H1 (cell line): ENCODE data around the gene UROC1. TPM values are rescaled to one million over a fixed set of nuclear protein-coding genes. Genes with fewer than 3 reads are reported as not detected.

Experiments
- CTCF ChIA-PET: fragments of 300-600 bp; sonication (Branson Sonifier 250); formaldehyde crosslinking; loops from one replicate; lab custom pipeline; 2021; ENCODE audit not compliant: partially characterized antibody; lab: Charles Lee
- POLR2A ChIA-PET: fragments of 300-600 bp; sonication (Branson Sonifier 250); formaldehyde crosslinking; loops from one replicate; lab custom pipeline; 2021; ENCODE audit warnings: inconsistent platforms; ENCODE audit not compliant: partially characterized antibody; lab: Charles Lee
- DNase-seq, 2 experiments: peaks; one replicate each; pipeline versions ENCODE4 v3.0.0 to v3.0.0-alpha.2; 2010 to 2022; ENCODE audit warnings: low spot score in 2 of 2, low read depth in 1 of 2, mixed read lengths in 1 of 2
- FAIRE-seq: peaks from 2 replicates; lab custom pipeline; 2011; peaks lifted over from hg19 to GRCh38; lab: Jason Lieb, UNC
- H2AFZ ChIP-seq: 2 replicates; pipeline ENCODE4 v1.8.1; 2012; ENCODE audit warnings: low read length, inconsistent platforms
- H2AK5ac ChIP-seq: 2 replicates; pipeline ENCODE4 v1.6.1; 2013; ENCODE audit warnings: low read depth, low read length
- H2BK120ac ChIP-seq: replicated peaks from 2 replicates; pipeline ENCODE3; 2013; ENCODE audit warnings: low read depth, low read length, inconsistent platforms
- H2BK12ac ChIP-seq: 2 replicates; pipeline ENCODE4 v1.6.1; 2013; ENCODE audit warnings: low read depth, low read length
- H2BK15ac ChIP-seq: 2 replicates; pipeline ENCODE4 v1.6.1; 2013; ENCODE audit warnings: low read length
- H2BK20ac ChIP-seq: 2 replicates; pipeline ENCODE4 v1.6.1; 2013; ENCODE audit warnings: low read length
- H2BK5ac ChIP-seq: 2 replicates; pipeline ENCODE4 v1.6.1; 2013; ENCODE audit warnings: low read depth, low read length
- H3K14ac ChIP-seq: 2 replicates; pipeline ENCODE4 v1.6.1; 2013; ENCODE audit warnings: inconsistent platforms; ENCODE audit not compliant: insufficient read length
- H3K18ac ChIP-seq: 2 replicates; pipeline ENCODE4 v1.6.1; 2013; ENCODE audit warnings: low read length; ENCODE audit errors: extremely low read depth
- H3K23ac ChIP-seq: 2 replicates; pipeline ENCODE4 v1.6.1; 2013; ENCODE audit warnings: inconsistent platforms; ENCODE audit not compliant: insufficient read length
- H3K23me2 ChIP-seq: 2 replicates; pipeline ENCODE4 v1.6.1; 2013; ENCODE audit warnings: low read depth, low read length
- H3K27ac ChIP-seq: 2 replicates; pipeline ENCODE4 v1.6.1; 2011; ENCODE audit warnings: low read depth, low read length, inconsistent platforms
- H3K27me3 ChIP-seq, 4 experiments: replicated peaks in 1 of 4; 1 replicate in 1 of 4; 2 replicates in 3 of 4; pipeline versions ENCODE4 v1.6.1 to v1.8.1; 2011 to 2013; ENCODE audit warnings: low read length in 3 of 4, mild to moderate bottlenecking in 3 of 4, inconsistent platforms in 2 of 4, mixed read lengths in 2 of 4, moderate library complexity in 1 of 4; ENCODE audit not compliant: control insufficient read depth in 3 of 4, insufficient read depth in 3 of 4; ENCODE audit errors: extremely low read depth in 1 of 4
- H3K36me3 ChIP-seq, 4 experiments: 2 replicates each; pipeline versions ENCODE4 v1.6.1 to v1.8.1; 2011 to 2013; ENCODE audit warnings: mild to moderate bottlenecking in 4 of 4, low read length in 3 of 4, moderate library complexity in 2 of 4, control low read depth in 1 of 4, inconsistent platforms in 1 of 4; ENCODE audit not compliant: insufficient read depth in 4 of 4, control insufficient read depth in 2 of 4
- H3K4ac ChIP-seq: replicated peaks from 2 replicates; pipeline ENCODE3; 2013; ENCODE audit warnings: low read length, low read depth, mixed read lengths, inconsistent platforms; ENCODE audit not compliant: insufficient read length
- H3K4me1 ChIP-seq, 4 experiments: replicated peaks in 1 of 4; 1 replicate in 1 of 4; 2 replicates in 3 of 4; pipeline versions ENCODE4 v1.6.1 to v1.8.1; 2011 to 2013; ENCODE audit warnings: low read length in 3 of 4, inconsistent platforms in 2 of 4, mixed read lengths in 1 of 4; ENCODE audit not compliant: insufficient read depth in 4 of 4, control insufficient read depth in 3 of 4
- H3K4me2 ChIP-seq, 2 experiments: 2 replicates each; pipeline versions ENCODE4 v1.6.1 to v1.8.1; 2011 to 2013; ENCODE audit warnings: low read depth in 2 of 2, low read length in 2 of 2, control low read depth in 1 of 2, inconsistent platforms in 1 of 2, mild to moderate bottlenecking in 1 of 2; ENCODE audit not compliant: insufficient read depth in 1 of 2
- H3K4me3 ChIP-seq, 4 experiments: fragments of 200-600, 300-600 bp in 1 of 4; sonication (generic), shearing (Covaris generic), sonication (Bioruptor Twin) in 1 of 4; 2 replicates each; pipeline versions ENCODE4 v1.5.1 to v1.8.1; 2011 to 2016; ENCODE audit warnings: low read length in 4 of 4, low read depth in 3 of 4, control low read depth in 2 of 4, inconsistent platforms in 2 of 4, mild to moderate bottlenecking in 2 of 4, mixed read lengths in 1 of 4, moderate library complexity in 1 of 4; ENCODE audit not compliant: insufficient read depth in 2 of 4; ENCODE audit errors: extremely low read depth in 1 of 4
- H3K56ac ChIP-seq: replicated peaks from 2 replicates; pipeline ENCODE3; 2013; ENCODE audit warnings: low read depth, mild to moderate bottlenecking, mixed read lengths, low read length, inconsistent platforms; ENCODE audit not compliant: insufficient read length
- H3K79me1 ChIP-seq: 2 replicates; pipeline ENCODE4 v1.6.1; 2013; ENCODE audit warnings: low read depth, low read length, control low read depth
- H3K79me2 ChIP-seq, 2 experiments: 2 replicates each; pipeline versions ENCODE4 v1.6.1 to v1.8.1; 2012 to 2013; ENCODE audit warnings: low read length in 2 of 2, mild to moderate bottlenecking in 2 of 2, inconsistent platforms in 1 of 2; ENCODE audit not compliant: insufficient read depth in 2 of 2, control insufficient read depth in 1 of 2
- H3K9ac ChIP-seq, 4 experiments: replicated peaks in 1 of 4; 1 replicate in 1 of 4; 2 replicates in 3 of 4; pipeline versions ENCODE4 v1.6.1 to v1.8.1; 2011 to 2013; ENCODE audit warnings: low read depth in 3 of 4, low read length in 3 of 4, control low read depth in 2 of 4, mild to moderate bottlenecking in 2 of 4, moderate library complexity in 2 of 4, inconsistent platforms in 1 of 4; ENCODE audit errors: extremely low read depth in 1 of 4
- H3K9me3 ChIP-seq, 2 experiments: 2 replicates each; pipeline versions ENCODE4 v1.6.1 to v1.8.1; 2012 to 2013; ENCODE audit warnings: mild to moderate bottlenecking in 2 of 2, moderate library complexity in 2 of 2, control low read depth in 1 of 2, inconsistent platforms in 1 of 2, low read depth in 1 of 2, low read length in 1 of 2, mixed read lengths in 1 of 2; ENCODE audit not compliant: insufficient read depth in 2 of 2
- H4K20me1 ChIP-seq, 2 experiments: replicated peaks in 1 of 2; 2 replicates each; pipeline versions ENCODE3 to v1.8.1; 2011 to 2013; ENCODE audit warnings: inconsistent platforms in 2 of 2, low read length in 2 of 2, mild to moderate bottlenecking in 1 of 2; ENCODE audit not compliant: insufficient read depth in 2 of 2, control insufficient read depth in 1 of 2
- H4K5ac ChIP-seq: 2 replicates; pipeline ENCODE4 v1.6.1; 2013; ENCODE audit warnings: low read length, low read depth, mixed read lengths, inconsistent platforms; ENCODE audit not compliant: insufficient read length
- H4K8ac ChIP-seq: 2 replicates; pipeline ENCODE4 v1.8.0; 2013; ENCODE audit warnings: mild to moderate bottlenecking, moderate library complexity, low read length, inconsistent platforms; ENCODE audit not compliant: insufficient read depth; ENCODE audit errors: extremely low read depth
- H4K91ac ChIP-seq: replicated peaks from 2 replicates; pipeline ENCODE3; 2013; ENCODE audit warnings: low read length, mixed read lengths, inconsistent platforms; ENCODE audit not compliant: insufficient read length
- CREB1 ChIP-seq: IDR thresholded peaks from 2 replicates; pipeline ENCODE4 v1.6.1; 2012; ENCODE audit warnings: inconsistent platforms
- KDM5A ChIP-seq: fragments of 200-600 bp; IDR thresholded peaks from 2 replicates; pipeline ENCODE4 v1.7.1; 2012; ENCODE audit warnings: mild to moderate bottlenecking, low read length, inconsistent platforms, mixed read lengths
- RFX5 ChIP-seq: IDR thresholded peaks from 2 replicates; pipeline ENCODE4 v1.6.1; 2011; ENCODE audit warnings: low read depth, low read length, improper control_type of control experiment, borderline replicate concordance
- TAF1 ChIP-seq: IDR thresholded peaks from 2 replicates; pipeline ENCODE4 v1.6.1; 2011; ENCODE audit warnings: mild to moderate bottlenecking, low read depth, low read length
- WGBS, 2 experiments: shearing (Covaris generic) in 1 of 2; methylation state at CpG; one replicate each; pipeline versions ENCODE4 v1.1.6 to v1.1.7; 2013 to 2015; ENCODE audit warnings: low lambda C conversion rate in 2 of 2, mixed read lengths in 2 of 2, inconsistent platforms in 1 of 2, low coverage in 1 of 2, missing lambda C conversion rate in 1 of 2; ENCODE audit not compliant: insufficient replicate concordance in 2 of 2, insufficient coverage in 1 of 2, insufficient read length in 1 of 2; ENCODE audit errors: extremely low coverage in 1 of 2, missing lambda C conversion rate in 1 of 2; 5-methylcytosine and 5-hydroxymethylcytosine counted together
- polyA plus RNA-seq, 7 experiments: library from polyadenylated mRNA; depleted of rRNA in 3 of 7; stranded (reverse) in 5 of 7; unstranded in 2 of 7; fragments of >200 nt in 5 of 7; fragments of 200-250 nt in 2 of 7; gene quantifications; 1 replicate in 5 of 7; 2 replicates in 1 of 7; 4 replicates in 1 of 7; pipeline versions ENCODE4 v1.2.1 to v1.2.3, GENCODE V29; 2011 to 2013; ENCODE audit warnings: missing spikeins in 2 of 7, mixed read lengths in 2 of 7
- total RNA-seq: library from RNA; stranded (reverse); fragmentation: NEBNext Ultra II Directional; extraction: Animal tissue kit (Norgen Biotek cat#: 25700); gene quantifications from 2 replicates; pipeline ENCODE4 v1.2.1, GENCODE V29; 2021

Gene UROC1
- total and polyA plus RNA-seq, 2 of the 8 experiments (the other 6 are each of a cell fraction or from before 2014, with no cell fraction given): 0.03 TPM; not detected in 1

DNA sequence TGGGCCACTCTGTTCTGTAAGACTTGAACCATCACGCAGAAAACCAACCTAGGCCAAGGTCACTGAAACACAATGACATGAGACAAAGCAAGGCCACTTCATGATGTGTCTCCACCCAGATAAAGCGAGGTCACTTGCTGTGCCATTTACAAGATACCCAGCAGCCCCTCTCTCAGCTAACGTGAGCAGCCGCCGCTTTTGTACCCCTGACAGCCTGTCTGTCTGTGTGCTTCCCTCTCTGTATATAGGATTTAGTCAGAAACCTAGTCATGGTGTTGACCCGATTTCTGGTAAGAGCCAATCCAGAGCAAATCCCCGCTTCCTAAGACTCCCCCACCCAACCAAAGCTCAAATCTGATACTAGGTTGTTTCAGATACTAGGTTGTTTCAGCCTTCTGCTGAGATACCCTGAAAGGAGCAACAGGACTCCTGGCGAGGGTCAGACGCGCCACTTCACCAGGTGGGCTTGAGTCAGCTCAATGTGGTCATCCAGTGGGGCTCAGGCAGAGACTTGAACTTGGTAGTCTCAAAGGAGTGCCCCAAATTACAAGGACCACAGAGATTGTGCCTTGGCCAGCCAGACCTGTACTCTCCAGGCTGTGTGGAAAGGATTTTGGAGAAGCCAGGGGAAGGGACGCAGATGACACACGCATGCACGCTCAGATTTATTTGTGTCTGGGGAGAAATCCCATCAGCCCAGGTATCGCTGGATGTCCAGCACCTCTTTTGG lies 38.8 kb downstream of the UROC1 start:
- no peaks in the 10 kb centered on the region for H3K36me3 ChIP-seq
- H2BK15ac ChIP-seq: 0 out of 2 replicates have a peak overlapping the region, but pooled peaks have one; percentile 61
- peaks cover 5% of the 10 kb centered on the region for H3K79me1 ChIP-seq
- peak overlapping the region; percentile 61; the same call in 1 of the 2 replicates for H2AK5ac ChIP-seq
- H2BK120ac ChIP-seq: no peak overlapping the region
- H4K5ac ChIP-seq: no peak overlapping the region
- H3K4me2 ChIP-seq: no peak overlapping the region
- H2AFZ ChIP-seq: no peak overlapping the region
- H3K27ac ChIP-seq: no peak overlapping the region
- peaks cover 0 to 8% of the 10 kb centered on the region in 2 experiments; a peak in 2 of 4 replicates for H3K79me2 ChIP-seq
- no peak overlapping the region for H2BK12ac ChIP-seq
- POLR2A ChIA-PET: no interaction called here
- 90% methylated on average over 14 of the region's 14 CpGs; no CpG with 5 or more reads in 1 of the 2 experiments for WGBS, 2 experiments
- H3K56ac ChIP-seq: no peak overlapping the region
- H3K18ac ChIP-seq: no peak overlapping the region
- H3K23me2 ChIP-seq: peaks cover 15% of the 10 kb centered on the region
- H3K14ac ChIP-seq: no peak overlapping the region
- H4K8ac ChIP-seq: no peak overlapping the region
- H3K4me3 ChIP-seq: no peak overlapping the region
- H3K27me3 ChIP-seq: no peaks in the 10 kb centered on the region
- CTCF ChIA-PET: interaction anchor here (1.0 to 1.6 kb wide), 2 partner anchors 9 to 11 kb away, joined by 4 to 7 read pairs; no protein-coding TSS in a partner anchor
- H3K9ac ChIP-seq: no peak overlapping the region
- no peak for FAIRE-seq
- H4K91ac ChIP-seq: no peak overlapping the region
- peaks cover 1 to 17% (median 8%) of the 10 kb centered on the region in 4 experiments for H3K4me1 ChIP-seq
- H3K23ac ChIP-seq: no peak overlapping the region
- H3K9me3 ChIP-seq: no peaks in the 10 kb centered on the region
- H2BK20ac ChIP-seq: 0 out of 2 replicates have a peak overlapping the region, but pooled peaks have one; percentile 3
- H2BK5ac ChIP-seq: no peak overlapping the region
- H3K4ac ChIP-seq: no peak overlapping the region
- peaks cover 6 to 9% of the 10 kb centered on the region in 2 experiments for H4K20me1 ChIP-seq
- DNase-seq: no peak
- no peak for TF ChIP-seq TAF1
- no peak for TF ChIP-seq RFX5
- no peak for TF ChIP-seq KDM5A
- no peak for TF ChIP-seq CREB1
